Ecto neural progenitor cell (in vitro differentiated cells): ENCODE results near the gene BIN1.
A peak's percentile ranks its signal among the peaks of the same experiment; 100 is the strongest.

Experiments
- DNase-seq: peaks from one replicate; pipeline ENCODE4 v3.0.0-alpha.2; 2018; ENCODE audit warnings: low spot score

The BIN1 gene, protein sequence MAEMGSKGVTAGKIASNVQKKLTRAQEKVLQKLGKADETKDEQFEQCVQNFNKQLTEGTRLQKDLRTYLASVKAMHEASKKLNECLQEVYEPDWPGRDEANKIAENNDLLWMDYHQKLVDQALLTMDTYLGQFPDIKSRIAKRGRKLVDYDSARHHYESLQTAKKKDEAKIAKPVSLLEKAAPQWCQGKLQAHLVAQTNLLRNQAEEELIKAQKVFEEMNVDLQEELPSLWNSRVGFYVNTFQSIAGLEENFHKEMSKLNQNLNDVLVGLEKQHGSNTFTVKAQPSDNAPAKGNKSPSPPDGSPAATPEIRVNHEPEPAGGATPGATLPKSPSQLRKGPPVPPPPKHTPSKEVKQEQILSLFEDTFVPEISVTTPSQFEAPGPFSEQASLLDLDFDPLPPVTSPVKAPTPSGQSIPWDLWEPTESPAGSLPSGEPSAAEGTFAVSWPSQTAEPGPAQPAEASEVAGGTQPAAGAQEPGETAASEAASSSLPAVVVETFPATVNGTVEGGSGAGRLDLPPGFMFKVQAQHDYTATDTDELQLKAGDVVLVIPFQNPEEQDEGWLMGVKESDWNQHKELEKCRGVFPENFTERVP

GRCh38 chr2:127106991-127107621 is at the start of gene BIN1:
Gene BIN1, minus strand, starts transcription at chr2:127107154. Its CDS starts 211 bp downstream, at chr2:127106943.
- peak; percentile 94 for DNase-seq

- DNase-seq = peak; percentile 26
Observed at GRCh38 chr2:127155947-127156346, 49.0 kb upstream of the BIN1 start.

GRCh38 chr2:127155028-127155581 is 48.2 kb upstream of the BIN1 start:
- no peak for DNase-seq

DNA sequence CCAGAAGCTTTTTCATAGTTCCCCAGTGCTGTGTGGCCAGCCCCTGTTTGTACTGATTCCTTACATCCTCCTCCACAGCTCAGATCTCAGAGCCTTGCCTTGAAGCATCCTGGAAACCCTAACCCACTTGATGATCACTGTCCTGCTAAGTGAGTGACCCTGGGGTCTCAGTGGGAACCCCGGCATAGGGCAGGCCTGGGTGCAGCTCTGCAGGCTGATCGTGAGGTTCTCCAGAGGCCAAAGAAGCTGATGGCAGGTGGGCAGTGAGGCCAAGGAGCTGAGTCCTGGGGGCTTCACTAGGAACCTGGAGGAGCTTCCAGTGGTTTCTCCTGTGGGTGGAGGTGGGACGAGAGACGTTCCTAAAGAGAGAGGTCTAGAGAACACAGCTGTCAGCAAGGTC is 47.4 kb upstream of the BIN1 start:
- DNase-seq = peak; percentile 22

DNA sequence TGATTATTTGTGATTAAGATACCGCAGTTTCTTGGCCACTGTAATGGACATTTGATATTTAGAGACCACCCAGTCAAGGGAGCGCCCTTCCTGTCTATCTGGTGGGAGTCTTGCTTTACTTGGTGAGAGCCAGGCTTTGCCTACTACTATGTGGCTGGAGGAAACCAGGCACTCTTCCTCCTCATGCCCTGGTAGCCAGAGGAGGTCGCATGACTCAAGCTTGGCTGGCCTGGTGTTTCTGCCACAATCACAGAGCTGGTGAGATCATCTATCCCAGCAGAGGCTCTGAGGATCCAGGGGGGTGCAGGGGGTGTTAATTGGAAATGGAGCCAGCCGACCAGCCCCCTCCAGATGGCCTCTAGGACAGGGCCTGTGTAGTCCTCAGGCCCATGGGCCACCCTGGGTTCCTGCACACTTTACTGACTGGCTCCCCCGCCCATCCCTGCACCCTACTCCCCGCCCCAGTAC is 46.8 kb upstream of the BIN1 start:
- peak; percentile 23 for DNase-seq

DNA sequence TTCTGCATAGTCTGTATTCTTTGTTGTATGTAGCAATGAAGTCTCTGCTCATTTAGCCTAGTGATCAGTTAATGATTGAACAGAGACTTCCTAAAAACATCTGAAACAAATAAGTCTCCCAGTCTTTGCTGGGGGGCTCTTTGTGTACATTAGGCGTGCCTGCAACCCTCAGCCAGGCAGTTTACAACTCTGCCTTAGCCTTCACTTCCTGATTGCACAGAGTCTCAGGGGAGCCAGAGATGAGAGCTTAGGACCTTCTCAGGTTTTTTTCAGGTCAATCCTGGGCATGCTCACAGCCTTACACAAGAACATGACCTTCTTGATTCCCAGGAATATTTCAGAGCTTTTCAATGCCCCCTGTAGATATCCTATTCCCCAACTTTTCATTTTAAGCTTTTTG is 44.0 kb upstream of the BIN1 start:
- DNase-seq = no peak

- DNase-seq = no peak
Observed at GRCh38 chr2:127149384-127149783, 42.4 kb upstream of the BIN1 start.

DNA sequence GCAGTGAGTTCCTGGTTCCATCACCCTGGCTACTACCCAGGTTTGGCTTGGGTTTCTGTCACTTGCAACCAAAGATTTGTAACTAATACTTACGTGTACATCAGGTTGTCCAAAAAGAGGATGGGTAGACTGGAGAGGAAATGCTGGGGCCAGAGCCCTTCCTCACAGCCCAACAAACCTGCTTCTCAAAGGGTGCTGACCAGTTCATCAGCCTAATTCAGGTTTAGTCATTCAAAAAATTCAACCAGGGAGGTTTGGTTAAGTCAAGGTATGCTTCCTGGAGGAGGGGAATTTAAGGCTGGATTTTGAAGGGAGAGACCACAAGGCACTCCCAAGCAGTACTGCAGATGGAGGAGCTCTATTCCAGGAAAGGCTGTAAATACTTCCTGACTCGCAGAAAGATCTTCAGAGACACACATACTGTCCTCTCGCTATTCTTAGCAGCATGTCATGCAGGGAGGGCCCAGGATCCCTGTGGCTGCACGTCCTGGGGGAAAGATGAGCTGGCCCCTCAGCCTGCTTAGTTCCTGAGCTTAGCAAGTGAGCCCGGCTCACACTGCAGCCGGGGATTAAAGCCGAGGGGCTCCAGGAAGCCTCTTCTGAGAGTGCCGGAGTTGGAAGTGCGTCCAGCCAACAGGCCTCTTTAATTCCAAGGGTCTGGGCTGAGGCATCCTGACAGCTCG is 40.0 kb upstream of the BIN1 start:
- peak; percentile 55 for DNase-seq

- peak; percentile 34 for DNase-seq
Observed at GRCh38 chr2:127146071-127146725, 39.2 kb upstream of the BIN1 start.

DNA sequence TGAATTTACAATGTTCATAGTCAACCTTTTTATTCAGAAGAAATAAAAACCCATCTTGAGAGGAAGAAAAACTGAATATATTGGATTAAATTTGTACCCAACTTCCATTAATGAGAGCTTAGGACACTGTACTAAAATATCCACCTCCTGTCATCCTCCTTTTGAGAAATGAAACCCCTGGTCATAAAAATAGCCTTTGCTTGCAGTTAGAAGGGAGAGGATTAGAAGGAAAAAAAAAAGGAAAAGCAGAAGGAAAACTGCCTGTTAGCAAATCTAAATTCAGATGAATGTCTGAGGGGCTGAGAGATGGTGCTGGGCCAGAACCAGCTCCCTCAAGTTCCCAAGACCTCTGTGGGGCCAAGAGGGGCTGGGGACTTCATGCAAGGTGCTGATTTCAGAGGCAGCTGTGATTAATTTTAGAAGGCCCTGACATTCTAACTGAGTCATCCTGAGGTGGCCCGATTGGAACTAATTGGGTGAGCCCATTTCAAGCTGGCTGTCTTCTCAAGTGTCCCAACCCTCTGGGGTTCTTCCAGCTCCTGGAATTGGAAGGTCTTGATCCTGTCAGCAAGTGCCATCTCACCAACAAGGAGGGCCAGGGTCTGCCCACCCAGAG is 38.4 kb upstream of the BIN1 start:
- peak; percentile 19 for DNase-seq

- peak; percentile 44 for DNase-seq
Observed at GRCh38 chr2:127143841-127144782, 37.2 kb upstream of the BIN1 start.

DNA sequence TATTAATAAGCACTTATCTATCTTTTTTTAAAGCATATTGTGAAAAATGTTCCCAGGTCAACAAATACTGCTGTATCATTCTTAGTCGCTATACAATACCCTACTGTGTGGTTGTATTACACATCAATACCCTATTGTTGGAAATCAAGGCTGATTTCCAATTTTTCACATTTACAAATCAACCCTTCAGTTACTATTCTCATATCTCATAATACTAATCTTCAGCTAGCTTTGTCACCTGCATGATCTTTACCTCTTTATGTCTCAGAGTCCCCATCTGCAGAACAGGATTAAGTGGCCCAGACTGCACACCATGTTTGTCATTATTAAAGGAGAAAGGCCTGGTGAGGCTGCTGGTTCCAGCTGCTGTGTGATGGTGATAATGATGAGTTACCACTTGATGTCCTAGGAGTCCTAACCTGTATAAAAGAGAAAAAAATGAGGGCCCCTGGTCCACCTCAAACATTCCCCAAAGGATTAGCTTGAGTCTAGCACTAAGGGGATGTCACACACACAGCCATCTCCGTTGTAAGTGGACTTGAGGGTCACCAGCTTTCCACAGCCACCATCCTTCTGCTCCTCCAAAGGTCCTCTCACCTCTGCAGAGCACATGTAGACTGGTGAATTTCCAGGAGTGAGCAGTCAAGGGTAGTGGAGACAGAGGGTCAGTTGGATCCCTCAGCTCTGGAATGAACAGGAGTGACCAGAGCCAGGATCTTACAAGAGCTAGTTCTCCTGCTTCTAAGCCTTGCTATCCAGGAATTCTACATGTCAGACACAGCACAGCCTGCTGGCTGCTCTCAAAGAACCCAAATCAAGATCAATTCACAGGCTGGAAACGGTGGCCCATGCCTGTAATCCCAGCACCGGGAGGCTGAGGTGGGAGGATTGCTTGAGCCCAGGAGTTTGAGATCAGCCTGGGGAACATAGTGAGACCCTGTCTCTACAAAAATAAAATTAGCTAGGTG is 36.0 kb upstream of the BIN1 start:
- peak; percentile 42 for DNase-seq

GRCh38 chr2:127140538-127140937 is 33.6 kb upstream of the BIN1 start:
- DNase-seq = no peak

DNA sequence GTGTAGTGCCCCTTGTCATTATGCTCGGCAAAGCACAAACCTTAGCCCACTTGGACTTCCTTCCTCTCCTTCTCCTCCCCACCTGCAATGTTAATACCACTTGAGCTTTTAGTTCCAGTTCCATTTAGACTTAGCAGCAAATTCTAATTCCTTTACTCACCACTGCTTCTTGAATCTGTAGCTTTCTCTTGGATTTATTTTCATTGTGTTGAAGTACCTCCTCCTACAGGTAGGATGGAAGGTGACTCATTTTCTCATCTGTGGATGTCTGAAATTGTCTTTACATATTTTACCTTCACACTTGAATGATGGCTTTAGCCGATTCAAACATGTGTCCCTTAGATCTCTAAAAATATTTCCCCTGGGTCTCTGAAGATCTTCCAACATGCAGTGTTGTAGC is 32.8 kb upstream of the BIN1 start:
- no peak for DNase-seq

DNA sequence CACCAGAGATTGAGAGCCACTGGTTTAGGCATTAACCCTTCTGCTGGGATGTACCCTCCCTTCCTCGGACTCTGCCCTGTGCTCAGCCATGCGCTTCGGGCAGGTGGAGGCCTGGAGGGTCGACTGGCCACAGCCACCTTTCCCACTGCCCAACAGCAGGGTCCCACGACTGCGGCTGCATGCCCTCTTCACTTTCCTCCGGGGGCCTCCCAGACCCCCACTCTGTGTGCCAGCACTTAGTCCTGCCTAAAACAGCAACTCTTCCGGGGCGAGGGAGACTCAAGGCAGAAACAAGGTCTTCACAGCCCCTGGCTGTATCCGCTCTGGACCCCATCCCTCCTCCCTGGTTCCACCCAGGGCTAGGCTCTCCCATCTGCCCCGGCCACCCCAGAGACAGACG is 31.3 kb upstream of the BIN1 start:
- DNase-seq = no peak

GRCh38 chr2:127137741-127138140 is 30.8 kb upstream of the BIN1 start:
- no peak for DNase-seq

- DNase-seq = no peak
Observed at GRCh38 chr2:127137225-127137624, 30.3 kb upstream of the BIN1 start.
